ENCODE results near the gene KANSL3.
"Not testable (repeated sequence)": the region's sequence is repeated elsewhere in the genome, so short reads cannot be mapped to it uniquely, and the experiment has no call there.

The KANSL3 gene

GRCh38 chr2:96665083-96665569 is 27.0 kb upstream of the KANSL3 start:
- H3K27ac Mint-ChIP-seq = peak overlapping the region; percentile 33
- intact Hi-C loops (cut with micrococcal nuclease) = no loop called here

GRCh38 chr2:96664366-96664925 is 26.3 kb upstream of the KANSL3 start:
- Mint-ChIP-seq H3K4me1 (ENCODE audit: low read depth) (peaks cover 18% of the 10 kb centered on the region), H3K36me3 (ENCODE audit: low read depth) (no peaks in the 10 kb centered on the region), H3K27ac (no peak overlapping the region), H3K4me3 (no peak overlapping the region), H3K9me3 (no peaks in the 10 kb centered on the region), H3K27me3 (no peaks in the 10 kb centered on the region)
- intact Hi-C loops (cut with micrococcal nuclease) = no loop called here

More at GRCh38 chr2:96665083-96665569, 27.0 kb upstream of the KANSL3 start:
- Mint-ChIP-seq H3K27me3 (no peaks in the 10 kb centered on the region), H3K4me3 (no peak overlapping the region), H3K4me1 (ENCODE audit: low read depth) (peaks cover 18% of the 10 kb centered on the region), H3K36me3 (ENCODE audit: low read depth) (no peaks in the 10 kb centered on the region), H3K9me3 (no peaks in the 10 kb centered on the region)

- Mint-ChIP-seq H3K9me3 (no peaks in the 10 kb centered on the region), H3K27ac (no peak overlapping the region), H3K4me1 (ENCODE audit: low read depth) (peaks cover 18% of the 10 kb centered on the region), H3K4me3 (no peak overlapping the region), H3K27me3 (no peaks in the 10 kb centered on the region), H3K36me3 (ENCODE audit: low read depth) (no peaks in the 10 kb centered on the region)
- intact Hi-C loops (cut with micrococcal nuclease) = no loop called here
These were observed 25.7 kb upstream of the KANSL3 start for GRCh38 chr2:96663829-96664228.

- Mint-ChIP-seq H3K36me3 (ENCODE audit: low read depth) (no peaks in the 10 kb centered on the region), H3K4me3 (no peak overlapping the region), H3K27me3 (no peaks in the 10 kb centered on the region), H3K9me3 (no peaks in the 10 kb centered on the region), H3K27ac (no peak overlapping the region), H3K4me1 (ENCODE audit: low read depth) (peaks cover 18% of the 10 kb centered on the region)
- intact Hi-C loops (cut with micrococcal nuclease) = no loop called here
These were observed 25.1 kb upstream of the KANSL3 start for GRCh38 chr2:96663177-96663576.

GRCh38 chr2:96662360-96662759 is 24.2 kb upstream of the KANSL3 start:
- Mint-ChIP-seq H3K4me1 (ENCODE audit: low read depth) (peaks cover 18% of the 10 kb centered on the region), H3K27ac (no peak overlapping the region), H3K27me3 (no peaks in the 10 kb centered on the region), H3K4me3 (no peak overlapping the region), H3K36me3 (ENCODE audit: low read depth) (no peaks in the 10 kb centered on the region), H3K9me3 (no peaks in the 10 kb centered on the region)
- intact Hi-C loops (cut with micrococcal nuclease) = no loop called here

- Mint-ChIP-seq H3K4me1 (ENCODE audit: low read depth) (peaks cover 22% of the 10 kb centered on the region), H3K27ac (no peak overlapping the region), H3K9me3 (no peaks in the 10 kb centered on the region), H3K36me3 (ENCODE audit: low read depth) (no peaks in the 10 kb centered on the region), H3K4me3 (no peak overlapping the region), H3K27me3 (no peaks in the 10 kb centered on the region)
- intact Hi-C loops (cut with micrococcal nuclease) = no loop called here
These were observed 23.2 kb upstream of the KANSL3 start for GRCh38 chr2:96661324-96661723.

- peaks cover 29% of the 10 kb centered on the region for H3K4me1 Mint-ChIP-seq (ENCODE audit: low read depth)
- intact Hi-C loops (cut with micrococcal nuclease) = no loop called here
- no peak overlapping the region for H3K4me3 Mint-ChIP-seq
These were observed 18.4 kb upstream of the KANSL3 start for GRCh38 chr2:96656540-96656939.

GRCh38 chr2:96655526-96655925 is 17.4 kb upstream of the KANSL3 start:
- no peaks in the 10 kb centered on the region for H3K36me3 Mint-ChIP-seq (ENCODE audit: low read depth)
- intact Hi-C loops (cut with micrococcal nuclease) = no loop called here
- H3K27ac Mint-ChIP-seq = peak overlapping the region; percentile 45
- H3K4me3 Mint-ChIP-seq = no peak overlapping the region
- H3K4me1 Mint-ChIP-seq (ENCODE audit: low read depth) = peaks cover 39% of the 10 kb centered on the region
- H3K9me3 Mint-ChIP-seq = no peaks in the 10 kb centered on the region
- H3K27me3 Mint-ChIP-seq = peaks cover 3% of the 10 kb centered on the region

More at GRCh38 chr2:96656540-96656939, 18.4 kb upstream of the KANSL3 start:
- Mint-ChIP-seq H3K27me3 (no peaks in the 10 kb centered on the region), H3K9me3 (no peaks in the 10 kb centered on the region), H3K27ac (peak overlapping the region; percentile 45), H3K36me3 (ENCODE audit: low read depth) (no peaks in the 10 kb centered on the region)

- intact Hi-C loops (cut with micrococcal nuclease); H3K27me3 Mint-ChIP-seq; H3K4me3 Mint-ChIP-seq; H3K9me3 Mint-ChIP-seq; H3K36me3 Mint-ChIP-seq (ENCODE audit: low read depth): not testable (repeated sequence)
- Mint-ChIP-seq H3K27ac (peak overlapping the region; percentile 68), H3K4me1 (ENCODE audit: low read depth) (peaks cover 41% of the 10 kb centered on the region)
These were observed 16.7 kb upstream of the KANSL3 start for GRCh38 chr2:96654791-96655190.

- no peak overlapping the region for H3K27ac Mint-ChIP-seq
- H3K4me1 Mint-ChIP-seq (ENCODE audit: low read depth) = peaks cover 39% of the 10 kb centered on the region
These were observed 13.7 kb upstream of the KANSL3 start for GRCh38 chr2:96651793-96652192.

GRCh38 chr2:96649342-96649741 is 11.2 kb upstream of the KANSL3 start:
- Mint-ChIP-seq H3K9me3 (no peaks in the 10 kb centered on the region), H3K27me3 (peaks cover 3% of the 10 kb centered on the region), H3K4me3 (no peak overlapping the region), H3K4me1 (ENCODE audit: low read depth) (peaks cover 15% of the 10 kb centered on the region), H3K27ac (no peak overlapping the region), H3K36me3 (ENCODE audit: low read depth) (no peaks in the 10 kb centered on the region)
- intact Hi-C loops (cut with micrococcal nuclease) = no loop called here

More at GRCh38 chr2:96651793-96652192, 13.7 kb upstream of the KANSL3 start:
- Mint-ChIP-seq H3K36me3 (ENCODE audit: low read depth) (no peaks in the 10 kb centered on the region), H3K9me3 (no peaks in the 10 kb centered on the region), H3K27me3 (peaks cover 3% of the 10 kb centered on the region), H3K4me3 (no peak overlapping the region)
- intact Hi-C loops (cut with micrococcal nuclease) = no loop called here

GRCh38 chr2:96648306-96648930 is 10.3 kb upstream of the KANSL3 start:
- Mint-ChIP-seq H3K4me3 (no peak overlapping the region), H3K27me3 (peaks cover 3% of the 10 kb centered on the region)

GRCh38 chr2:96647681-96648080 is 9.6 kb upstream of the KANSL3 start:
- Mint-ChIP-seq H3K9me3 (no peaks in the 10 kb centered on the region), H3K27me3 (peaks cover 3% of the 10 kb centered on the region), H3K4me3 (no peak overlapping the region), H3K4me1 (ENCODE audit: low read depth) (peaks cover 12% of the 10 kb centered on the region), H3K27ac (no peak overlapping the region), H3K36me3 (ENCODE audit: low read depth) (no peaks in the 10 kb centered on the region)
- intact Hi-C loops (cut with micrococcal nuclease) = no loop called here

More at GRCh38 chr2:96648306-96648930, 10.3 kb upstream of the KANSL3 start:
- intact Hi-C loops (cut with micrococcal nuclease) = no loop called here
- Mint-ChIP-seq H3K4me1 (ENCODE audit: low read depth) (peaks cover 12% of the 10 kb centered on the region), H3K36me3 (ENCODE audit: low read depth) (no peaks in the 10 kb centered on the region), H3K9me3 (no peaks in the 10 kb centered on the region), H3K27ac (no peak overlapping the region)

GRCh38 chr2:96642564-96643360 is 4.7 kb upstream of the KANSL3 start, which contains the start of gene FER1L5:
FER1L5 (plus strand) TSS chr2:96642764; CDS start chr2:96642837, 73 bp downstream.
- no peaks in the 10 kb centered on the region for H3K4me1 Mint-ChIP-seq (ENCODE audit: low read depth)
- no peak within 1 kb of the TSS for H3K4me3 Mint-ChIP-seq
- H3K36me3 Mint-ChIP-seq (ENCODE audit: low read depth) = peaks cover 1% of the 10 kb centered on the region
- H3K27me3 Mint-ChIP-seq = peaks cover 2% of the 10 kb centered on the region
- H3K9me3 Mint-ChIP-seq = no peaks in the 10 kb centered on the region
- H3K27ac Mint-ChIP-seq = no peak within 1 kb of the TSS
- intact Hi-C loops (cut with micrococcal nuclease) = no loop called here

Measured in dendritic cell treated with granulocyte-macrophage colony-stimulating factor and Interleukin-4, amounts not matched to agents 40 ng/mL and 50 ng/mL, for 4 days (primary cell).